ENCODE data around the gene ARHGAP6. TPM values are rescaled to one million over a fixed set of nuclear protein-coding genes. Genes with fewer than 3 reads are reported as not detected.

The ARHGAP6 gene
- total and polyA plus RNA-seq, 11 donors: 2.1 to 6.6 (median 2.5) TPM

GRCh38 chrX:11664211-11665167 is 1.2 kb downstream of the ARHGAP6 start:
- Histone ChIP-seq H3K9me3 (no peaks in the 10 kb centered on the region), H3K27me3 (peaks cover 0 to 66% (median 0%) of the 10 kb centered on the region in 9 donors), H3K4me3 (peak overlapping the region; percentile 27 to 65 (median 51)), H3K36me3 (no peaks in the 10 kb centered on the region), H3K27ac (peak overlapping the region in 4 of 12 donors; percentile 0 to 80 (median 40)), H3K4me1 (peaks cover 0 to 16% (median 0%) of the 10 kb centered on the region in 12 donors)
- WGBS, 4 donors: 2 to 36% (median 17%) methylated on average over 53 to 73 of the region's 73 CpGs
- TF ChIP-seq CTCF (IDR thresholded peaks at IDR 0.05) (no peak), POLR2A (IDR thresholded peaks at IDR 0.05) (no peak)
- ATAC-seq (peak in 2 of 4 donors; percentile 31 to 33), DNase-seq (peak in 2 of 5 donors; percentile 14 to 28)
- intact Hi-C loops (cut with DNase I): loop anchor here in 1 of 10 donors (5.0 kb wide), 1 partner anchor 58 kb away; no protein-coding TSS in a partner anchor

GRCh38 chrX:11663875-11664210 is 1.9 kb downstream of the ARHGAP6 start:
- no peak for DNase-seq

GRCh38 chrX:11655282-11656015 is 10.3 kb downstream of the ARHGAP6 start:
- TF ChIP-seq POLR2A (IDR thresholded peaks at IDR 0.05) (no peak), CTCF (IDR thresholded peaks at IDR 0.05) (no peak)
- Histone ChIP-seq H3K36me3 (no peaks in the 10 kb centered on the region), H3K9me3 (peaks cover 0 to 5% (median 0%) of the 10 kb centered on the region in 12 donors), H3K27me3 (peaks cover 0 to 17% (median 0%) of the 10 kb centered on the region in 9 donors), H3K4me1 (no peaks in the 10 kb centered on the region), H3K27ac (no peak overlapping the region), H3K4me3 (no peak overlapping the region)
- ATAC-seq: no peak
- WGBS, 4 donors: 61 to 71% (median 65%) methylated on average over 7 of the region's 7 CpGs
- no peak for DNase-seq
- intact Hi-C loops (cut with DNase I): no loop called here

More at GRCh38 chrX:11663875-11664210, 1.9 kb downstream of the ARHGAP6 start:
- Histone ChIP-seq H3K9me3 (no peaks in the 10 kb centered on the region), H3K36me3 (no peaks in the 10 kb centered on the region), H3K4me1 (peaks cover 0 to 16% (median 0%) of the 10 kb centered on the region in 12 donors), H3K4me3 (peak overlapping the region in 11 of 12 donors; percentile 27 to 65 (median 51)), H3K27ac (peak overlapping the region in 1 of 12 donors; percentile 80), H3K27me3 (peaks cover 0 to 65% (median 0%) of the 10 kb centered on the region in 9 donors)
- no peak for ATAC-seq
- WGBS, 4 donors: 36 to 46% (median 38%) methylated on average over 5 to 6 of the region's 6 CpGs
- intact Hi-C loops (cut with DNase I): no loop called here
- TF ChIP-seq CTCF (IDR thresholded peaks at IDR 0.05): no peak
- no peak for TF ChIP-seq POLR2A (IDR thresholded peaks at IDR 0.05)

Measured in heart left ventricle (tissue), 16 donors.